ENCODE data around the gene PHACTR1.

DNA sequence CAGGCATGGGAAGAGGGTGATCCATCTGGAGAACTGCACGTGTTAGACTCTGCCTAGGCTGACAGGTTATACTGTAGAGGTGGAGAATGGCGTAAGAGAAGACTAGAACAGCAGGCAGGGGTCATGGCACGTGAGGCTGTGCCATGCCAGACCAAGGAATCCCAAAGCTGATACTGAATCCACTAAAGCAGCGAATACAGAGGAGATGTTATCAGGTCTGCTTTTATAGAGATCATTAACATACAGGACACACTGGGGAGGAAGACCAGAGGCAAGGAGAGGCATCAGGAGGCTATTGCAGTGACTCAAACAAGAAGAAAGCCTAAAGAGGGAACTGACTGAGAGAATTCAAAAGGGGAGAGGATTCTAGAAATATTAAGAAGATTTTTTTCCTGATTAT, 12.9 kb downstream of the PHACTR1 start:
- TF ChIP-seq, protein P1, sequence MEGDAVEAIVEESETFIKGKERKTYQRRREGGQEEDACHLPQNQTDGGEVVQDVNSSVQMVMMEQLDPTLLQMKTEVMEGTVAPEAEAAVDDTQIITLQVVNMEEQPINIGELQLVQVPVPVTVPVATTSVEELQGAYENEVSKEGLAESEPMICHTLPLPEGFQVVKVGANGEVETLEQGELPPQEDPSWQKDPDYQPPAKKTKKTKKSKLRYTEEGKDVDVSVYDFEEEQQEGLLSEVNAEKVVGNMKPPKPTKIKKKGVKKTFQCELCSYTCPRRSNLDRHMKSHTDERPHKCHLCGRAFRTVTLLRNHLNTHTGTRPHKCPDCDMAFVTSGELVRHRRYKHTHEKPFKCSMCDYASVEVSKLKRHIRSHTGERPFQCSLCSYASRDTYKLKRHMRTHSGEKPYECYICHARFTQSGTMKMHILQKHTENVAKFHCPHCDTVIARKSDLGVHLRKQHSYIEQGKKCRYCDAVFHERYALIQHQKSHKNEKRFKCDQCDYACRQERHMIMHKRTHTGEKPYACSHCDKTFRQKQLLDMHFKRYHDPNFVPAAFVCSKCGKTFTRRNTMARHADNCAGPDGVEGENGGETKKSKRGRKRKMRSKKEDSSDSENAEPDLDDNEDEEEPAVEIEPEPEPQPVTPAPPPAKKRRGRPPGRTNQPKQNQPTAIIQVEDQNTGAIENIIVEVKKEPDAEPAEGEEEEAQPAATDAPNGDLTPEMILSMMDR (conservative IDR thresholded peaks at IDR 0.05; ENCODE audit: low read depth, low read length) = no peak
- TF ChIP-seq, protein P2, sequence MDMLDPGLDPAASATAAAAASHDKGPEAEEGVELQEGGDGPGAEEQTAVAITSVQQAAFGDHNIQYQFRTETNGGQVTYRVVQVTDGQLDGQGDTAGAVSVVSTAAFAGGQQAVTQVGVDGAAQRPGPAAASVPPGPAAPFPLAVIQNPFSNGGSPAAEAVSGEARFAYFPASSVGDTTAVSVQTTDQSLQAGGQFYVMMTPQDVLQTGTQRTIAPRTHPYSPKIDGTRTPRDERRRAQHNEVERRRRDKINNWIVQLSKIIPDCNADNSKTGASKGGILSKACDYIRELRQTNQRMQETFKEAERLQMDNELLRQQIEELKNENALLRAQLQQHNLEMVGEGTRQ (IDR thresholded peaks at IDR 0.05; ENCODE audit: low read depth, low read length) = no peak
- TF ChIP-seq RAD21 (IDR thresholded peaks at IDR 0.05; ENCODE audit: low read length) = no peak
- no peak for TF ChIP-seq MXI1 (IDR thresholded peaks at IDR 0.05; ENCODE audit: borderline replicate concordance, low read depth, low read length)
- no peak for TF ChIP-seq POLR2A (IDR thresholded peaks at IDR 0.05; ENCODE audit: low read depth, low read length)
- no peak for TF ChIP-seq SMC3 (IDR thresholded peaks at IDR 0.05; ENCODE audit: low read depth, low read length)
